ENCODE results near the gene DNAJC12. TPM values are rescaled to one million over a fixed set of nuclear protein-coding genes. Genes with fewer than 3 reads are reported as not detected.

Gene DNAJC12
- total RNA-seq, 1 donor from 2014 or later, result 6.1 TPM

- Mint-ChIP-seq H3K27me3 (peaks cover 3% of the 10 kb centered on the region), H3K9me3 (ENCODE audit: low read depth) (no peaks in the 10 kb centered on the region), H3K4me1 (ENCODE audit: low read depth) (peaks cover 2% of the 10 kb centered on the region), H3K27ac (no peak overlapping the region), H3K4me3 (ENCODE audit: low read depth) (no peak overlapping the region), H3K36me3 (ENCODE audit: insufficient read depth) (no peaks in the 10 kb centered on the region)
- no peak for DNase-seq (ENCODE audit: low spot score, unreplicated experiment)
- TF ChIP-seq CTCF (IDR thresholded peaks at IDR 0.05; ENCODE audit: unreplicated experiment), result no peak
Observed at GRCh38 chr10:67793313-67793712, 44.7 kb downstream of the DNAJC12 start.

- Mint-ChIP-seq H3K4me3 (ENCODE audit: low read depth) (no peak overlapping the region), H3K9me3 (ENCODE audit: low read depth) (no peaks in the 10 kb centered on the region), H3K36me3 (ENCODE audit: insufficient read depth) (no peaks in the 10 kb centered on the region), H3K4me1 (ENCODE audit: low read depth) (peaks cover 2% of the 10 kb centered on the region), H3K27me3 (peaks cover 3% of the 10 kb centered on the region), H3K27ac (no peak overlapping the region)
- TF ChIP-seq CTCF (IDR thresholded peaks at IDR 0.05; ENCODE audit: unreplicated experiment), result no peak
- no peak for DNase-seq (ENCODE audit: low spot score, unreplicated experiment)
Observed at GRCh38 chr10:67792653-67793052, 45.3 kb downstream of the DNAJC12 start.

GRCh38 chr10:67790534-67791408, 47.2 kb downstream of the DNAJC12 start:
- peaks cover 2% of the 10 kb centered on the region for H3K4me1 Mint-ChIP-seq (ENCODE audit: low read depth)
- TF ChIP-seq CTCF (IDR thresholded peaks at IDR 0.05; ENCODE audit: unreplicated experiment), result no peak
- H3K36me3 Mint-ChIP-seq (ENCODE audit: insufficient read depth), result no peaks in the 10 kb centered on the region
- no peak overlapping the region for H3K4me3 Mint-ChIP-seq (ENCODE audit: low read depth)
- H3K27ac Mint-ChIP-seq, result no peak overlapping the region
- peaks cover 3% of the 10 kb centered on the region for H3K27me3 Mint-ChIP-seq
- no peak for DNase-seq (ENCODE audit: low spot score, unreplicated experiment)
- H3K9me3 Mint-ChIP-seq (ENCODE audit: low read depth), result no peaks in the 10 kb centered on the region

- TF ChIP-seq CTCF (IDR thresholded peaks at IDR 0.05; ENCODE audit: unreplicated experiment), result no peak
- no peaks in the 10 kb centered on the region for H3K9me3 Mint-ChIP-seq (ENCODE audit: low read depth)
- peaks cover 2% of the 10 kb centered on the region for H3K4me1 Mint-ChIP-seq (ENCODE audit: low read depth)
- no peak overlapping the region for H3K27ac Mint-ChIP-seq
- no peak for DNase-seq (ENCODE audit: low spot score, unreplicated experiment)
- no peaks in the 10 kb centered on the region for H3K36me3 Mint-ChIP-seq (ENCODE audit: insufficient read depth)
- no peak overlapping the region for H3K4me3 Mint-ChIP-seq (ENCODE audit: low read depth)
- H3K27me3 Mint-ChIP-seq, result peaks cover 3% of the 10 kb centered on the region
Observed at GRCh38 chr10:67789769-67790168, 48.2 kb downstream of the DNAJC12 start.

GRCh38 chr10:67788028-67788886, 49.7 kb downstream of the DNAJC12 start:
- H3K27ac Mint-ChIP-seq, result no peak overlapping the region
- H3K36me3 Mint-ChIP-seq (ENCODE audit: insufficient read depth), result no peaks in the 10 kb centered on the region
- H3K4me1 Mint-ChIP-seq (ENCODE audit: low read depth), result peaks cover under 1% of the 10 kb centered on the region
- peak; percentile 17 for DNase-seq (ENCODE audit: low spot score, unreplicated experiment)
- peak; percentile 68 for TF ChIP-seq CTCF (IDR thresholded peaks at IDR 0.05; ENCODE audit: unreplicated experiment)
- H3K9me3 Mint-ChIP-seq (ENCODE audit: low read depth), result no peaks in the 10 kb centered on the region
- peaks cover 4% of the 10 kb centered on the region for H3K27me3 Mint-ChIP-seq
- no peak overlapping the region for H3K4me3 Mint-ChIP-seq (ENCODE audit: low read depth)

Data from progenitor cell of endocrine pancreas (in vitro differentiated cells).